ENCODE measurements around the gene LIPN. TPM values are rescaled to one million over a fixed set of nuclear protein-coding genes. Genes with fewer than 3 reads are reported as not detected.

The LIPN gene
- total and polyA plus RNA-seq, 2 experiments from 2014 or later: not detected

DNA sequence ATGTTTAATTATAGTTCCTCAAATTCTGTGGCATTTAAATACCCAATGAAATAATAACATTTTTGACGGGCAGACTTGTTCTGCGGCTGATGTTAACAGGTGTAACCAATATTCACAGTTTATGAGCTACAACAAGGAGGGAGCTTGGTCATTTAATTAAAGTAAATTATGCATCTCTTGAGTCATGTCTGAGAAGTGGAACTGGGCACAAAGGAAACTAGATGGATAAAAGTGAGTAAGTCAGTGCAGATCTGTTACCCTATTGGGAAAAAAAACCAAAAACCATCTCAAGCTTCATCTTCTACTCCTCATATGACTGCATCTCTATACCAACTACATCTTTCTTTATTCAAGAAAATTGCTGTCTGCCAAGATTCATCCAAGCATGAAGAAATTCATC lies 67.9 kb downstream of the LIPN start:
- no peak overlapping the region for H3K4me3 ChIP-seq
- TF ChIP-seq JUNB (IDR thresholded peaks at IDR 0.05; ENCODE audit: unreplicated experiment) (no peak), POLR2AphosphoS5 (IDR thresholded peaks at IDR 0.05; ENCODE audit: low read depth) (no peak), EZH2phosphoT487 (IDR thresholded peaks at IDR 0.05; ENCODE audit: unreplicated experiment) (no peak), ZNF114 (CRISPR knock-in tag; IDR thresholded peaks at IDR 0.05) (no peak), STAT1 (IDR thresholded peaks at IDR 0.05; ENCODE audit: unreplicated experiment) (no peak), EZH2 (IDR thresholded peaks at IDR 0.05; ENCODE audit: low read depth, unreplicated experiment) (no peak), CREB1 (CRISPR knock-in tag; IDR thresholded peaks at IDR 0.05; ENCODE audit: low read depth) (no peak)
- TF ChIP-seq, protein P1, sequence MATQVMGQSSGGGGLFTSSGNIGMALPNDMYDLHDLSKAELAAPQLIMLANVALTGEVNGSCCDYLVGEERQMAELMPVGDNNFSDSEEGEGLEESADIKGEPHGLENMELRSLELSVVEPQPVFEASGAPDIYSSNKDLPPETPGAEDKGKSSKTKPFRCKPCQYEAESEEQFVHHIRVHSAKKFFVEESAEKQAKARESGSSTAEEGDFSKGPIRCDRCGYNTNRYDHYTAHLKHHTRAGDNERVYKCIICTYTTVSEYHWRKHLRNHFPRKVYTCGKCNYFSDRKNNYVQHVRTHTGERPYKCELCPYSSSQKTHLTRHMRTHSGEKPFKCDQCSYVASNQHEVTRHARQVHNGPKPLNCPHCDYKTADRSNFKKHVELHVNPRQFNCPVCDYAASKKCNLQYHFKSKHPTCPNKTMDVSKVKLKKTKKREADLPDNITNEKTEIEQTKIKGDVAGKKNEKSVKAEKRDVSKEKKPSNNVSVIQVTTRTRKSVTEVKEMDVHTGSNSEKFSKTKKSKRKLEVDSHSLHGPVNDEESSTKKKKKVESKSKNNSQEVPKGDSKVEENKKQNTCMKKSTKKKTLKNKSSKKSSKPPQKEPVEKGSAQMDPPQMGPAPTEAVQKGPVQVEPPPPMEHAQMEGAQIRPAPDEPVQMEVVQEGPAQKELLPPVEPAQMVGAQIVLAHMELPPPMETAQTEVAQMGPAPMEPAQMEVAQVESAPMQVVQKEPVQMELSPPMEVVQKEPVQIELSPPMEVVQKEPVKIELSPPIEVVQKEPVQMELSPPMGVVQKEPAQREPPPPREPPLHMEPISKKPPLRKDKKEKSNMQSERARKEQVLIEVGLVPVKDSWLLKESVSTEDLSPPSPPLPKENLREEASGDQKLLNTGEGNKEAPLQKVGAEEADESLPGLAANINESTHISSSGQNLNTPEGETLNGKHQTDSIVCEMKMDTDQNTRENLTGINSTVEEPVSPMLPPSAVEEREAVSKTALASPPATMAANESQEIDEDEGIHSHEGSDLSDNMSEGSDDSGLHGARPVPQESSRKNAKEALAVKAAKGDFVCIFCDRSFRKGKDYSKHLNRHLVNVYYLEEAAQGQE (IDR thresholded peaks at IDR 0.05; ENCODE audit: unreplicated experiment): no peak
- TF ChIP-seq, protein P2, sequence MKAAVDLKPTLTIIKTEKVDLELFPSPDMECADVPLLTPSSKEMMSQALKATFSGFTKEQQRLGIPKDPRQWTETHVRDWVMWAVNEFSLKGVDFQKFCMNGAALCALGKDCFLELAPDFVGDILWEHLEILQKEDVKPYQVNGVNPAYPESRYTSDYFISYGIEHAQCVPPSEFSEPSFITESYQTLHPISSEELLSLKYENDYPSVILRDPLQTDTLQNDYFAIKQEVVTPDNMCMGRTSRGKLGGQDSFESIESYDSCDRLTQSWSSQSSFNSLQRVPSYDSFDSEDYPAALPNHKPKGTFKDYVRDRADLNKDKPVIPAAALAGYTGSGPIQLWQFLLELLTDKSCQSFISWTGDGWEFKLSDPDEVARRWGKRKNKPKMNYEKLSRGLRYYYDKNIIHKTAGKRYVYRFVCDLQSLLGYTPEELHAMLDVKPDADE (IDR thresholded peaks at IDR 0.05): no peak
- TF ChIP-seq, protein P3, sequence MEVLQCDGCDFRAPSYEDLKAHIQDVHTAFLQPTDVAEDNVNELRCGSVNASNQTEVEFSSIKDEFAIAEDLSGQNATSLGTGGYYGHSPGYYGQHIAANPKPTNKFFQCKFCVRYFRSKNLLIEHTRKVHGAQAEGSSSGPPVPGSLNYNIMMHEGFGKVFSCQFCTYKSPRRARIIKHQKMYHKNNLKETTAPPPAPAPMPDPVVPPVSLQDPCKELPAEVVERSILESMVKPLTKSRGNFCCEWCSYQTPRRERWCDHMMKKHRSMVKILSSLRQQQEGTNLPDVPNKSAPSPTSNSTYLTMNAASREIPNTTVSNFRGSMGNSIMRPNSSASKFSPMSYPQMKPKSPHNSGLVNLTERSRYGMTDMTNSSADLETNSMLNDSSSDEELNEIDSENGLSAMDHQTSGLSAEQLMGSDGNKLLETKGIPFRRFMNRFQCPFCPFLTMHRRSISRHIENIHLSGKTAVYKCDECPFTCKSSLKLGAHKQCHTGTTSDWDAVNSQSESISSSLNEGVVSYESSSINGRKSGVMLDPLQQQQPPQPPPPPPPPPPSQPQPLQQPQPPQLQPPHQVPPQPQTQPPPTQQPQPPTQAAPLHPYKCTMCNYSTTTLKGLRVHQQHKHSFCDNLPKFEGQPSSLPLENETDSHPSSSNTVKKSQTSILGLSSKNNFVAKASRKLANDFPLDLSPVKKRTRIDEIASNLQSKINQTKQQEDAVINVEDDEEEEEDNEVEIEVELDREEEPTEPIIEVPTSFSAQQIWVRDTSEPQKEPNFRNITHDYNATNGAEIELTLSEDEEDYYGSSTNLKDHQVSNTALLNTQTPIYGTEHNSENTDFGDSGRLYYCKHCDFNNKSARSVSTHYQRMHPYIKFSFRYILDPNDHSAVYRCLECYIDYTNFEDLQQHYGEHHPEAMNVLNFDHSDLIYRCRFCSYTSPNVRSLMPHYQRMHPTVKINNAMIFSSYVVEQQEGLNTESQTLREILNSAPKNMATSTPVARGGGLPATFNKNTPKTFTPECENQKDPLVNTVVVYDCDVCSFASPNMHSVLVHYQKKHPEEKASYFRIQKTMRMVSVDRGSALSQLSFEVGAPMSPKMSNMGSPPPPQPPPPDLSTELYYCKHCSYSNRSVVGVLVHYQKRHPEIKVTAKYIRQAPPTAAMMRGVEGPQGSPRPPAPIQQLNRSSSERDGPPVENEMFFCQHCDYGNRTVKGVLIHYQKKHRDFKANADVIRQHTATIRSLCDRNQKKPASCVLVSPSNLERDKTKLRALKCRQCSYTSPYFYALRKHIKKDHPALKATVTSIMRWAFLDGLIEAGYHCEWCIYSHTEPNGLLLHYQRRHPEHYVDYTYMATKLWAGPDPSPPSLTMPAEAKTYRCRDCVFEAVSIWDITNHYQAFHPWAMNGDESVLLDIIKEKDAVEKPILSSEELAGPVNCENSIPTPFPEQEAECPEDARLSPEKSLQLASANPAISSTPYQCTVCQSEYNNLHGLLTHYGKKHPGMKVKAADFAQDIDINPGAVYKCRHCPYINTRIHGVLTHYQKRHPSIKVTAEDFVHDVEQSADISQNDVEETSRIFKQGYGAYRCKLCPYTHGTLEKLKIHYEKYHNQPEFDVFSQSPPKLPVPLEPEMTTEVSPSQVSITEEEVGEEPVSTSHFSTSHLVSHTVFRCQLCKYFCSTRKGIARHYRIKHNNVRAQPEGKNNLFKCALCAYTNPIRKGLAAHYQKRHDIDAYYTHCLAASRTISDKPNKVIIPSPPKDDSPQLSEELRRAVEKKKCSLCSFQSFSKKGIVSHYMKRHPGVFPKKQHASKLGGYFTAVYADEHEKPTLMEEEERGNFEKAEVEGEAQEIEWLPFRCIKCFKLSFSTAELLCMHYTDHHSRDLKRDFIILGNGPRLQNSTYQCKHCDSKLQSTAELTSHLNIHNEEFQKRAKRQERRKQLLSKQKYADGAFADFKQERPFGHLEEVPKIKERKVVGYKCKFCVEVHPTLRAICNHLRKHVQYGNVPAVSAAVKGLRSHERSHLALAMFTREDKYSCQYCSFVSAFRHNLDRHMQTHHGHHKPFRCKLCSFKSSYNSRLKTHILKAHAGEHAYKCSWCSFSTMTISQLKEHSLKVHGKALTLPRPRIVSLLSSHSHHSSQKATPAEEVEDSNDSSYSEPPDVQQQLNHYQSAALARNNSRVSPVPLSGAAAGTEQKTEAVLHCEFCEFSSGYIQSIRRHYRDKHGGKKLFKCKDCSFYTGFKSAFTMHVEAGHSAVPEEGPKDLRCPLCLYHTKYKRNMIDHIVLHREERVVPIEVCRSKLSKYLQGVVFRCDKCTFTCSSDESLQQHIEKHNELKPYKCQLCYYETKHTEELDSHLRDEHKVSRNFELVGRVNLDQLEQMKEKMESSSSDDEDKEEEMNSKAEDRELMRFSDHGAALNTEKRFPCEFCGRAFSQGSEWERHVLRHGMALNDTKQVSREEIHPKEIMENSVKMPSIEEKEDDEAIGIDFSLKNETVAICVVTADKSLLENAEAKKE (CRISPR knock-in tag; IDR thresholded peaks at IDR 0.05): no peak
- Mint-ChIP-seq H3K4me3 (no peak overlapping the region), H3K27me3 (ENCODE audit: insufficient read depth, low read depth, poor library complexity) (no peaks in the 10 kb centered on the region), H3K9me3 (no peaks in the 10 kb centered on the region), H3K36me3 (ENCODE audit: low read depth) (no peaks in the 10 kb centered on the region), H3K4me1 (no peaks in the 10 kb centered on the region; the same call in 2 of the 3 replicates), H3K27ac (no peak overlapping the region)
- no peaks in the 10 kb centered on the region for H3F3A ChIP-seq (replicated peaks; ENCODE audit: low read depth)
- DNase-seq (ENCODE audit: low spot score) (no peak), ATAC-seq (no peak)
- H3K9me2 ChIP-seq (ENCODE audit: insufficient read depth): no peaks in the 10 kb centered on the region
- H2AFZ ChIP-seq: no peak overlapping the region
- H3K27me3 ChIP-seq (ENCODE audit: insufficient read depth): no peaks in the 10 kb centered on the region
- H3K79me2 ChIP-seq (replicated peaks; ENCODE audit: insufficient read depth): no peaks in the 10 kb centered on the region
- no peaks in the 10 kb centered on the region for H3K36me3 ChIP-seq (ENCODE audit: insufficient read depth)
- H3K4me2 ChIP-seq: no peak overlapping the region
- H3K27ac ChIP-seq (ENCODE audit: low read depth): no peak overlapping the region
- H3K4me1 ChIP-seq (ENCODE audit: insufficient read depth): no peaks in the 10 kb centered on the region
- H4K20me1 ChIP-seq (replicated peaks; ENCODE audit: insufficient read depth): no peaks in the 10 kb centered on the region

Data from GM23338 (cell line).